ENCODE measurements around the gene ZCWPW1. TPM values are rescaled to one million over a fixed set of nuclear protein-coding genes. Genes with fewer than 3 reads are reported as not detected.

The ZCWPW1 gene
- total and polyA plus RNA-seq, 2 donors (not counting 1 experiment from before 2014, with no cell fraction given) = 1.1 to 2.8 TPM

GRCh38 chr7:100351657-100352058 is 76.8 kb downstream of the ZCWPW1 start:
- Histone ChIP-seq H3K27ac (ENCODE audit: insufficient read depth, low read length) (no peak overlapping the region), H3K27me3 (ENCODE audit: control insufficient read depth, insufficient read depth, low read length) (no peaks in the 10 kb centered on the region), H2AFZ (ENCODE audit: low read length) (no peak overlapping the region), H3K4me2 (ENCODE audit: extremely low read depth, insufficient read depth, low read length) (no peak overlapping the region), H4K20me1 (ENCODE audit: control insufficient read depth, extremely low read depth, insufficient read depth, low read length) (no peaks in the 10 kb centered on the region), H3K79me2 (ENCODE audit: control insufficient read depth, insufficient read depth, low read length) (no peaks in the 10 kb centered on the region), H3K4me3 (replicated peaks in 1 of 4; ENCODE audit: control extremely low read depth in 1 of 4, insufficient read depth in 1 of 4, low read depth in 3 of 4, low read length in 4 of 4) (no peak overlapping the region), H3K9me3 (ENCODE audit: control insufficient read depth, insufficient read depth, low read depth, low read length) (no peaks in the 10 kb centered on the region), H3K9ac (ENCODE audit: insufficient read depth, low read length) (no peak overlapping the region), H3K4me1 (ENCODE audit: control insufficient read depth, extremely low read depth, insufficient read depth, low read length) (no peaks in the 10 kb centered on the region), H3K36me3 (ENCODE audit: control insufficient read depth, insufficient read depth, low read length) (peaks cover 29% of the 10 kb centered on the region)
- no peak for TF ChIP-seq CTCF (conservative IDR thresholded peaks at IDR 0.05 in 1 of 2, IDR thresholded peaks at IDR 0.05 in 1 of 2; ENCODE audit: low read depth in 1 of 2, low read length in 2 of 2)
- TF ChIP-seq EZH2 (IDR thresholded peaks at IDR 0.05; ENCODE audit: low read length, missing control alignments) = no peak
- DNase-seq (ENCODE audit: low read depth in 2 of 2) = no peak

Other genes starting within 250 kb of the ZCWPW1 start
- not detected in 2 replicates for gene PVRIG, start 208.8 kb downstream of the ZCWPW1 start, total RNA-seq
- not detected in 2 replicates for gene PVRIG, start 208.8 kb downstream of the ZCWPW1 start, polyA plus RNA-seq
- gene SPDYE3, start 121.0 kb downstream of the ZCWPW1 start, total RNA-seq = not detected in 2 replicates
- not detected in 2 replicates for gene SPDYE3, start 121.0 kb downstream of the ZCWPW1 start, polyA plus RNA-seq
- gene PILRB, start 70.6 kb downstream of the ZCWPW1 start, total RNA-seq = 3.6 and 4.3 TPM in 2 replicates
- 6.5 and 8.8 TPM in 2 replicates for gene PILRB, start 70.6 kb downstream of the ZCWPW1 start, polyA plus RNA-seq
- 0.33 TPM in 1 of 2 replicates, not detected in the other for gene PILRA, start 55.2 kb downstream of the ZCWPW1 start, total RNA-seq
- 0.15 and 0.20 TPM in 2 replicates for gene PILRA, start 55.2 kb downstream of the ZCWPW1 start, polyA plus RNA-seq
- gene MEPCE, start 1.1 kb upstream of the ZCWPW1 start, total RNA-seq = 24.4 and 26.6 TPM in 2 replicates
- 11.4 and 17.6 TPM in 2 replicates for gene MEPCE, start 1.1 kb upstream of the ZCWPW1 start, polyA plus RNA-seq
- 18.2 and 18.3 TPM in 2 replicates for gene PPP1R35, start 7.8 kb upstream of the ZCWPW1 start, total RNA-seq
- gene PPP1R35, start 7.8 kb upstream of the ZCWPW1 start, polyA plus RNA-seq = 7.0 and 9.8 TPM in 2 replicates
- gene SPACDR, start 35.6 kb upstream of the ZCWPW1 start, total RNA-seq = under 0.01 and 0.50 TPM in 2 replicates
- gene SPACDR, start 35.6 kb upstream of the ZCWPW1 start, polyA plus RNA-seq = 0.25 and 0.60 TPM in 2 replicates
- gene TSC22D4, start 50.5 kb upstream of the ZCWPW1 start, total RNA-seq = 15.2 and 21.1 TPM in 2 replicates
- gene TSC22D4, start 50.5 kb upstream of the ZCWPW1 start, polyA plus RNA-seq = 13.2 and 15.3 TPM in 2 replicates
- 0.26 and 0.33 TPM in 2 replicates for gene NYAP1, start 55.2 kb upstream of the ZCWPW1 start, total RNA-seq
- gene NYAP1, start 55.2 kb upstream of the ZCWPW1 start, polyA plus RNA-seq = 0.09 and 0.18 TPM in 2 replicates
- gene AGFG2, start 110.5 kb upstream of the ZCWPW1 start, total RNA-seq = 2.6 and 3.1 TPM in 2 replicates
- 2.4 and 3.2 TPM in 2 replicates for gene AGFG2, start 110.5 kb upstream of the ZCWPW1 start, polyA plus RNA-seq
- not detected in 2 replicates for gene SAP25, start 145.2 kb upstream of the ZCWPW1 start, total RNA-seq
- 0.22 TPM in 1 of 2 replicates, not detected in the other for gene SAP25, start 145.2 kb upstream of the ZCWPW1 start, polyA plus RNA-seq
- 5.6 and 7.3 TPM in 2 replicates for gene LRCH4, start 157.4 kb upstream of the ZCWPW1 start, total RNA-seq
- gene LRCH4, start 157.4 kb upstream of the ZCWPW1 start, polyA plus RNA-seq = 9.6 and 11.6 TPM in 2 replicates
- 0.33 and 0.51 TPM in 2 replicates for gene FBXO24, start 157.6 kb upstream of the ZCWPW1 start, total RNA-seq
- 0.23 and 0.32 TPM in 2 replicates for gene FBXO24, start 157.6 kb upstream of the ZCWPW1 start, polyA plus RNA-seq
- gene PCOLCE, start 173.7 kb upstream of the ZCWPW1 start, total RNA-seq = 116 and 128 TPM in 2 replicates
- gene PCOLCE, start 173.7 kb upstream of the ZCWPW1 start, polyA plus RNA-seq = 176 and 211 TPM in 2 replicates
- gene MOSPD3, start 183.8 kb upstream of the ZCWPW1 start, total RNA-seq = 3.9 and 5.9 TPM in 2 replicates
- gene MOSPD3, start 183.8 kb upstream of the ZCWPW1 start, polyA plus RNA-seq = 12.8 and 13.8 TPM in 2 replicates
- under 0.01 TPM in 1 of 2 replicates, not detected in the other for gene TFR2, start 212.8 kb upstream of the ZCWPW1 start, total RNA-seq
- 0.08 and 0.16 TPM in 2 replicates for gene TFR2, start 212.8 kb upstream of the ZCWPW1 start, polyA plus RNA-seq
- gene ACTL6B, start 227.7 kb upstream of the ZCWPW1 start, total RNA-seq = not detected in 2 replicates
- gene ACTL6B, start 227.7 kb upstream of the ZCWPW1 start, polyA plus RNA-seq = not detected in 2 replicates
- 64.5 and 85.2 TPM in 2 replicates for gene GNB2, start 245.0 kb upstream of the ZCWPW1 start, total RNA-seq
- gene GNB2, start 245.0 kb upstream of the ZCWPW1 start, polyA plus RNA-seq = 145 and 170 TPM in 2 replicates